Activated naive CD4-positive, alpha-beta T cell treated with anti-CD3 and anti-CD28 coated beads, Interleukin-2, amount 50 U/mL, for 72 hours (primary cell): ENCODE measurements around the gene GALNT18. TPM values are rescaled to one million over a fixed set of nuclear protein-coding genes. Genes with fewer than 3 reads are reported as not detected.

Experiments used
- ATAC-seq, 2 donors: fragments of 150-1000 bp; cut with Tn5 transposase; 2 replicates each; pipeline ENCODE4 v1.10.0; 2021; ENCODE audit warnings: mild to moderate bottlenecking in 2 of 2, moderate library complexity in 2 of 2
- DNase-seq, 2 donors: peaks; one replicate each; pipeline ENCODE4 v3.0.0; 2021 to 2022; ENCODE audit warnings: low spot score in 2 of 2
- H3K27ac Mint-ChIP-seq, 2 donors: one replicate each; pipeline ENCODE4 v1.8.0; 2022; ENCODE audit warnings: mild to moderate bottlenecking in 2 of 2, mixed read lengths in 2 of 2
- H3K36me3 Mint-ChIP-seq, 2 donors: one replicate each; pipeline ENCODE4 v1.8.0; 2022; ENCODE audit warnings: mixed read lengths in 2 of 2
- H3K9me3 Mint-ChIP-seq, 2 donors: one replicate each; pipeline ENCODE4 v1.8.0; 2022; ENCODE audit warnings: mixed read lengths in 2 of 2
- total RNA-seq, 2 donors: library from RNA; stranded (reverse); gene quantifications; one replicate each; pipeline ENCODE4 v1.2.3, GENCODE V29; 2022

Gene GALNT18
- total RNA-seq = 10 to 100 TPM in 1 of 2 donors, 1 to 10 TPM in 1; 2.0 to 19.2 TPM

DNA sequence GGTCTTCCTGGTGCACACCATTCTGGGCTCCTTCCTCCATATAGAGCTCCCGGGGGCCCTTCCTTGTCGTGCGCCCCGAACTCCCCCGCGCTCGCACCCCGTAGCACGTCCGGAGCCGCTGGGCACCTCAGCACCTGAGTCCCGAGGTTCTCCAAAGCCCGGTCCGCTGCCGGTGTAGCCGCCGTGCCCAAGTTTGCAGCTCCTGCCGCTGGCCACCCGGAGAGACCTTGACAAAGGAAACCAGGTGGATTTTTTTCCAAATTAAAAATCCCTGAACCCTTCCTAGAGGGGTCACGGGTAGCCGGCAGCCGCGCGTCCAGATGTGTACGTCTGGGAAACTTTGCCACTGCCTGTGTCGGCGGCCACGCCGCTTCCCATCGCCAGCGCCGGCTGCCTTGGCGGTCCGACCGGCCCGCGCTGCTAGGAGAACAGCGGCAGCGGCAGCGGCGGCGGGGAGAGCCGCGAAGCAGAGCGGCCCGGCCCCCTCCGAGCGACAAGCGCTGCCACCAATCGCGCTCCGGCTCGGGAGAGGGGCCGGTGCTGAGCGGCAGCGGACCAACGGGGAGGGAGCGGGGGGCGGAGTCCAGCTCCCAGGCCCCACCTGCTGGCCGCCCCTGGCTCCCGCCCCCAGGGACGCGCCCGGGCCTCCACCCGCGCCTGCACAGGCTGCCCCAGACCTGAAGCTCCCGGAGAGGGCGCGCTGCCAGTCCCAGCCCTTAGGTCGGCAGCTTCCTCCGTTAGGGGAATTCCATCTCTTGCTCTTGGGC is at the start of gene GALNT18:
Gene GALNT18 (minus strand): TSS at position 433 of the 767 bp plus-strand sequence.
- Mint-ChIP-seq H3K27ac (peak within 1 kb of the TSS; percentile 44 to 59), H3K9me3 (no peaks in the 10 kb centered on the region), H3K36me3 (peaks cover 0 to 16% of the 10 kb centered on the region in 2 donors)
- DNase-seq (peak; percentile 82 to 89), ATAC-seq (peak; percentile 94 to 97)

- no peak for DNase-seq
- Mint-ChIP-seq H3K27ac (no peak overlapping the region), H3K9me3 (no peaks in the 10 kb centered on the region), H3K36me3 (no peaks in the 10 kb centered on the region)
- ATAC-seq = no peak
These were observed 48.8 kb upstream of the GALNT18 start for GRCh38 chr11:11670574-11670973.

DNA sequence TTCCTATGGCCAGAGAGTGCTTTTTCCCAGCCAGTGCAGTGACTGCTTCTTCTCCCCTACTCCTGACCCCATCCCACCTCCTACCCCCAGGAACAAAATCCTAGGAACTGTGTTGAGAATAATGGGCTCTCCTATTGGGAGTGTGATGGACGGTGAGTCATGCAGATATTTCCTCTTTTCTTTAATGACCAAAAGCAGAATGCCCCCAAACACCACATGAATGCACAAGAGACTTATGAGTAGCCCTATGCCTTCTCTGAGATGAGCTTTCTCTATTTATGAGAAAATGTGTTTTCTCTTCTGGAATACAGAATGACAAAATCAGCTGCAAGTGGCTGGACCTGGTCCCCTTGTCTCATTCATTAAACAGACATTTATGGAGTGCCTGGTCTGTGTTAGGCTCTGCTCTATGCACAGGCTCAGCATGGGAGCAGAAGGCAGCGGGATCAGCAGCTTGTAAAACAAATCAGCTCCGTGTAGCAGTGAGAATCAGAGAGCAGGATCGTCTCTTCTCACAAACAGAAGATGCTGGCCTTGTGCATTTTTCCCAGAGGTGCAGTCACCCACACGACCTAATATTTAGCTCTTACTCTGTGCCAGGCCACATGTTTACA is 47.5 kb upstream of the GALNT18 start:
- no peak for ATAC-seq
- H3K36me3 Mint-ChIP-seq = no peaks in the 10 kb centered on the region
- H3K27ac Mint-ChIP-seq = no peak overlapping the region
- no peak for DNase-seq
- no peaks in the 10 kb centered on the region for H3K9me3 Mint-ChIP-seq

DNA sequence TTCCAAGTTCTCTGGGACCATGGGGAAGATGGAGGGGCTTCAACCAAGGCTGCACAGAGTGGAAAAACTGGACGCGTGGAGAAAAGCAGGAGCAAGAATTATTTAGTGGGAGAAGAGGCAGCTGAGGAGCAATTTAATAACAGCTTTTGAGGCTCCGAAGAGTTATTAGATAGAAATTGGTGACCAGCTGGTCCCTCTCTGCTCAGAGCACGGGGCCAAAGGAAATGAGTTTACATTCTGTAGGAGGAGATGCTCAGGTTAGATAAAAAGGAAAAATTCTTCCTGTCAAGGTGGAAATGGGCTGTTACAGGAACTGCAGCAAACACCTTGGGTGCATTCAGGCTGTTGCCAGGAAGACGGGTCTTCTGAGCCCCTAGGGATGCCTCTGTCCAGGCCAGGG is 47.0 kb upstream of the GALNT18 start:
- no peaks in the 10 kb centered on the region for H3K36me3 Mint-ChIP-seq
- no peak for DNase-seq
- H3K27ac Mint-ChIP-seq = no peak overlapping the region
- ATAC-seq = no peak
- no peaks in the 10 kb centered on the region for H3K9me3 Mint-ChIP-seq

- Mint-ChIP-seq H3K36me3 (no peaks in the 10 kb centered on the region), H3K9me3 (no peaks in the 10 kb centered on the region), H3K27ac (no peak overlapping the region)
- ATAC-seq (no peak), DNase-seq (no peak)
These were observed 46.5 kb upstream of the GALNT18 start for GRCh38 chr11:11668274-11668673.

GRCh38 chr11:11667056-11667455 is 45.3 kb upstream of the GALNT18 start:
- DNase-seq (no peak), ATAC-seq (no peak)
- H3K9me3 Mint-ChIP-seq = no peaks in the 10 kb centered on the region
- H3K27ac Mint-ChIP-seq = no peak overlapping the region
- no peaks in the 10 kb centered on the region for H3K36me3 Mint-ChIP-seq

DNA sequence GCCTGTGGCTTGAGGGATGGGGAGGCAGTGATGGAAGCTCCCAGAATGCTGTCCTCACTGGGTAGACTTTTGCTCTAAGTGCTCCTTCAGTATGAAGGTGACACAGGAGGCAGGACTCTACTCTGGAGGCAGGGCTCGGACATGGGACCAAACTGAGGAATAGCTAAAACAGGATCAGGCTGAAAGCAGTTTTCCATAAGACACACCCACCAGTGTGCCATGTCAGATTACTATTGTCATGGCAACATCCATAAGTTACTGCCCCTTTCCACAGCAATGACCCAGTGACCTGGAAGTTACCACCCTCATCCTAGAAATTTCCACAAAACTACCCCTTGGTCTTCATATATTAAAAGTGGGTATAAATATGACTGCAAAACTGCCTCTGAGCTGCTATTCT is 43.6 kb upstream of the GALNT18 start:
- H3K9me3 Mint-ChIP-seq = no peaks in the 10 kb centered on the region
- no peaks in the 10 kb centered on the region for H3K36me3 Mint-ChIP-seq
- no peak overlapping the region for H3K27ac Mint-ChIP-seq
- no peak for ATAC-seq
- no peak for DNase-seq

DNA sequence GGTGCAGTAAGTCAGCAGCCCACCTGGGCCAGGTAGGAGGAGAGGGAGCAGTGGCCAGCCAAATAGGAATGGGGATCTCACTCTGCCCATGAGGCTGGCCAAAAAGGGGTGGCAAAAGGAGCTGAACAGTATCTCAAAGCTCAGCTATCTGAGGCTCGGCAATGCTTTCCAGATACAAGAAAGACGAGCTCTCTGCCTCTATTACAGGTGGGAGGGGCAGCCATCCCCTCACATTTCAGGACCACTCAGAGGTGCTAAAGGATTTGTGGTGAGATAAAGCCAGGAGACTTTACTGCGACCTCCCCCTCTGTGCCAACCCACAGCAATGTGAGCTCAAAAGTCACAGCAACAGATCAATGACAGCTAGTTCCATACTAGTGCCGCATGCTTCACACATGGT is 42.1 kb upstream of the GALNT18 start:
- ATAC-seq (no peak), DNase-seq (no peak)
- H3K9me3 Mint-ChIP-seq = no peaks in the 10 kb centered on the region
- H3K36me3 Mint-ChIP-seq = no peaks in the 10 kb centered on the region
- H3K27ac Mint-ChIP-seq = no peak overlapping the region

DNA sequence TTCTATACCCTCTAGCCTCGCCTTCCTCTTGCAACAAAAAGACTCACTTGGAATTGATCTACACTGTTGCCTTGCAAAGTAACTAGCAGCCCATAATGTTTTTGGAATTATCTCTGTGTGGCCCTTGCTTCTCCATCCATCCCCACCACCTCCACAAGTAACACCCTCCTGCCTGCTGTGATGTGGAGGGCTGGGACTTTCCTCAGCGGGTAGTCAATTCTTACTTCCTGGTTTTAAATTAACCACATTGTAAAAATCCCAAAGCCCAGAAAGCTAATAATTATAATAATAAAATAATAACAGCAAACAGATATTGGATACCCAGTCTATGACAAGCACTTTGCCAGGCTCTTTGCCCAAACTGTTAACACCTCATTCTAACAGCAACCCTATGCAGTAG is 40.8 kb upstream of the GALNT18 start:
- H3K27ac Mint-ChIP-seq = no peak overlapping the region
- no peaks in the 10 kb centered on the region for H3K9me3 Mint-ChIP-seq
- H3K36me3 Mint-ChIP-seq = no peaks in the 10 kb centered on the region
- ATAC-seq = no peak
- no peak for DNase-seq

GRCh38 chr11:11661326-11662040 is 39.7 kb upstream of the GALNT18 start:
- DNase-seq (no peak), ATAC-seq (no peak)
- no peak overlapping the region for H3K27ac Mint-ChIP-seq
- H3K36me3 Mint-ChIP-seq = no peaks in the 10 kb centered on the region
- no peaks in the 10 kb centered on the region for H3K9me3 Mint-ChIP-seq

DNA sequence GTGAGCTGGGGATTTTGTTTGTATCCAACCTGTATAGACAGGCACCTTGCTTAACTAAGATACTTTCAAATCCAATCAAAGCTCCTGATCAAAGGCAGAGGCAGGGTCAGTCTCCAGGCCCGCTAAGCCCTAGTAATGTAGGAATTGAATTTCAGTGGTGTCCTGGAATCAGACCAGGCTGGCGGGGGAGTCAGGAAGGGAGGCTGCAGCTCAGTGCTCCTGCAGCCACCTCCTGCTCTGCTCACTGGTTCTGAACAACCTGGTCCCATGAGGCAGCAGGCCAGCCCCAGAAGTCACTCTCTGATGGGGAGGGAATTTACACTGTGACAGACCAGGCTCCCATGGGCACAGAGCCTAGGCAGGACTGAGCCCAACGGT is 38.5 kb upstream of the GALNT18 start:
- ATAC-seq (no peak), DNase-seq (no peak)
- Mint-ChIP-seq H3K27ac (no peak overlapping the region), H3K36me3 (no peaks in the 10 kb centered on the region), H3K9me3 (no peaks in the 10 kb centered on the region)

- Mint-ChIP-seq H3K27ac (no peak overlapping the region), H3K9me3 (no peaks in the 10 kb centered on the region), H3K36me3 (no peaks in the 10 kb centered on the region)
- ATAC-seq (no peak), DNase-seq (no peak)
These were observed 38.0 kb upstream of the GALNT18 start for GRCh38 chr11:11659567-11660362.

DNA sequence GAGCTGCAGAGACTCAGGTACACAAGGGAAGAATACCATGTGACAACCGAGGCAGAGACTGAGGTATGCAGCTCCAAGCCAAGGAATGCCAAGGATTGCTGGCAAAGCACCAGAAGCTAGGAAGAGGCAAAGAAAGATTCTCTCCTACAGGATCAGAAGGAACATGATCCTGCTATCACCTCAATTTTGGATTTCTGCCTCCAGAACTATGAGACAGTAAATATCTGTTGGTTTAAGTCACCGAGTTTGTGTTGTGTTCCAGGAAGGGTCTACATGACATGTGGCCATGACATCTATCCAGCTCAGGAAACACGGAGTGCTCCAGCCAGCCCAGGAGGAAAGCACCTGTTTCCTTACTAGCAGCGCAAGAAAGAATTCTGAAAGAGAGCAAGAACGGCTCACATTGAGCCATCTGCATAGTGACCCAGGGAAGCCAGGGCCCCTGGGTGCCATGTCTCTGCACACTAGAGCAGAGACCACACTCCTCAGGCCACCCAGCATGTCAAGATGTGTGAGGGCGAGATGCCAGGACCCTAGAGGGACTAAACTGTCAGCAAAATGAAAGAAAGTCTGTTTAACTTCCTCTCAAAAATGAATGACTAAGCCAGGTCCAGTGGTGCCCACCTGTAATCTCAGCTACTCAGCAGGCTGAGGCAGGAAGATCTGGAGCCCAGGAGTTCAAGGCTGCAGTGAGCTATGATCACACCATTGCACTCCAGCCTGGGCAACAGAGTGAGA is 35.6 kb upstream of the GALNT18 start:
- H3K9me3 Mint-ChIP-seq = no peaks in the 10 kb centered on the region
- DNase-seq (no peak), ATAC-seq (no peak)
- H3K27ac Mint-ChIP-seq = no peak overlapping the region
- no peaks in the 10 kb centered on the region for H3K36me3 Mint-ChIP-seq

DNA sequence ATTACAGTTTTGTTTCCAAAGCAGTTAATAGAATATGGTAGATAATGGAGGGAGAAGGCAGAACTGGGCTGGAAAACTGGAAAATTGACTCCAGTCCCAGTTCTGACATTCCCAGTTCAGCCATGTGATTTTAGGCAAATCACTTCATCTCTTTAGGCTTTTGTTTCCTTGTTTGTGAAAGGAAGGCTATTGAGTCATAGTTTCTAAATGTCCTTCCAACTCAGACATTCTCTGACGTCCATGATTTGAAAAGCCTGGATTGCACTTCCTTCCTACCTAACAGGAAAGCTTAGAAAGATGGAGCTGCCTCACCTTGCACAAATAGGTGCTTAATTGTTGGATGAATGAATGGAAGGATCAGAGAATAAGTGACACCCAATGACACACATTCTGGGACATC is 19.8 kb upstream of the GALNT18 start:
- ATAC-seq (no peak), DNase-seq (no peak)
- Mint-ChIP-seq H3K9me3 (peaks cover 5 to 7% of the 10 kb centered on the region in 2 donors), H3K36me3 (peaks cover 0 to 6% of the 10 kb centered on the region in 2 donors), H3K27ac (no peak overlapping the region)

- Mint-ChIP-seq H3K9me3 (peaks cover 5 to 7% of the 10 kb centered on the region in 2 donors), H3K36me3 (peaks cover 0 to 6% of the 10 kb centered on the region in 2 donors), H3K27ac (no peak overlapping the region)
- ATAC-seq (no peak), DNase-seq (no peak)
These were observed 19.2 kb upstream of the GALNT18 start for GRCh38 chr11:11640996-11641395.

DNA sequence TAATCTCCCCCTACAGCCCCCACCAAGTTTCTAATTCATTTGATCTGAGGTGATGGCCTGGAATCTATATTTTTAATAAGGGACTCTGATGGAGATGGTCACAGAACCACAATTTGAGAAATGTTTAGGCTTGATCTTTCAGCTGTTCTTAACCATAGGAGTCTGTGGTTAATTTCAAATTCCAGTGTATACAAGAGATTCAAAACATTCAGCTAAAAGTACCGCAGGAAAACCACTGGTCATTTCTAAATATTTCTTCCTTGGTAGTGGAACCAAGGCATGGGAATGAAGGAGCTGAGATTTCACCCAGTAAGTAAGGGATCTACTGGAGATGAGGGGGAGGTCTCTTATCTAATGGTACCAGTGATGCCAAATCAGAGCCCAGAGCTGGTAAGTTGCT is 18.3 kb upstream of the GALNT18 start:
- Mint-ChIP-seq H3K9me3 (peaks cover 0 to 6% of the 10 kb centered on the region in 2 donors), H3K36me3 (peaks cover 0 to 6% of the 10 kb centered on the region in 2 donors), H3K27ac (no peak overlapping the region)
- ATAC-seq (no peak), DNase-seq (no peak)
